Kasumi-1 (cell line): ENCODE results near the gene PDK2.

Experiments
- DNase-seq, 2 experiments: peaks; one replicate each; lab custom pipeline; 2025; lab: John Stamatoyannopoulos, UW

PDK2 gene

DNA sequence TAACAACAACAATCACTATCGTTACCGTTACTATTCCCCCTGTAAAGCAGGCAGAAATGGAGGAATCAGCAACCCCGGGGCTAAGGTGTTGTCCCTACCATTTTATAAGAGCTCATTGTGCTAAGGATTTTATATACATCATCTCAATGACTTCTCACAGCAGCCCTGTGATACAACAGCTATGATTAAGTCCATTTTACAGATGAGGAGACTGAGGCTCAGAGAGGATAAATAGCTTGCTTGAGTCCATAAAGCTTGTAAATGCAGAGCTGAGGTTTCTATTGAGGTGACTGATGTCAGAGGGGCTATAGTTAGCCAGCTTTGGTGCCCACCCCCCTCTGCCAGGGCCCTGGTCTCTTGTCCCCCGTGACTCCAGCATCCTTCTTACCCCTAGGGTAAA lies 16.7 kb upstream of the PDK2 start:
- DNase-seq, result no peak

DNA sequence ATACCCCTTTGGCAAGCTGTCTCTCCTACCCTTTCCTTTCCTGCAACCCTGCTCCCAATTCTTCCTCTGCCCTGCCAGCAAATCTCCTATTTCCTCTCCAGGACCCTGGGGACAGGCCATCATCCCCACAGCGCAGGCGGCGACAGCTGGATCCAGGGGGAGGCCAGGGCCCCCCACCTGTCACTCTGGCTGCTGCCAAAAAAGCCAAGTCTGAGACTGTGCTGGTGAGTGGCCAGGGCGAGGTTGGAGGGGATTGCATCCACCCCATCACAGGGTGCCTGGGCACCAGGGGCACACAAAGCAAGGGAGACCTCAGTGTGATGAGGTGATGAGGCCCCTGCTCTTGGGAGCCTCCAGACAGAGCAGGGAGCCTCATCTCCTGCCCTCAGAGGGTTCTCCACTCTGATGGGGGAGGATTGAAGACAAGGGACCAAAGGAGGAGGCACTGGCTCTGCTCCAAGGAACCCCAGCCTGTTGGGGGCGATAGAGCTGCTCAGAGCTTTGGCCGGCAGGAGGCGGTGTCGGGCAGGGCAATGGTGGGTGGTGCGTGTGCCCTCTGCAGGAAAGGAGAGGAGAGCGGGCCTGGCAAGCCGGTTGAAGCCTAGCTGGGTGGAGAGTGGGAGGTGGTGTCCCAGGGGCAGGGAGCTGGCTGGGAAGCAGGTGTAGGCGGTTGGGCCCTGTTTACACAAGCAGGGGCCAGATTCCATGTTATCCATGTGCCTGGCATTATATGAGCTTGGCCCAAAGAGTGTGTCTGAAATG lies 15.6 kb upstream of the PDK2 start:
- DNase-seq, result peak; percentile 72 to 79

GRCh38 chr17:50080096-50080480 lies 15.1 kb upstream of the PDK2 start:
- DNase-seq, result no peak

GRCh38 chr17:50080827-50081226 lies 14.3 kb upstream of the PDK2 start:
- no peak for DNase-seq

GRCh38 chr17:50081757-50082156 lies 13.4 kb upstream of the PDK2 start:
- DNase-seq, result no peak

DNA sequence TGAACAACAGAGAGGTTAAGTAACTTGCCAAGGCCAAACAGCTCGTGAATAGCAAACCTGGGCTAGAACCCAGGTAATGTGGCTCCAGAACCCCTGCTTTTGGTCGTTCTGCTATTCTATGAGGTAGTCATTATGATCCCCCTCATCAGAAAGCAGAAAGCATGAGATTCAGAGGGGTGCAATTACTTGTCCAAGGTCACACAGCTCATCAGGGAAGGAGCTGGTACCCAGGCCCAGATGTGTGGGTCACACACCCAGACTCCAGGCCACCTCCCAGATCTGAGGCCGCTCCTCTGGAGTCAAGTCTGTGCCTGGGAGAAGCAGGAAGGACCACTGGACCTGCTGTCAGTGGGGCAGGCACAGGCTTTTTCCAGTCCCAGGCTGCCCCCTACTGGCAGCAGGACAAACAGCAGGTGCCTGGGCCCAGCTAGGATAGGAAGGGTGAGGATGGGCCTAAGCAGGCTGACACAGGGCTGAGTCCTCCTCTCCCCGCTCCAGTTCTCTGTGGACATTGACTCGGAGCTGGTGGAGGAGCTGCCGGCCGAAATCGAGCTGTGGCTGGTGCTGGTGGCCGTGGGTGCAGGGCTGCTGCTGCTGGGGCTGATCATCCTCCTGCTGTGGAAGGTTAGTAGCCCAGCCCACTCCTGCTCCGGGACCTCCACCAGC lies 7.8 kb upstream of the PDK2 start:
- DNase-seq, result peak; percentile 77 to 92

- no peak for DNase-seq
Measured at GRCh38 chr17:50087912-50088405, 7.2 kb upstream of the PDK2 start.

DNA sequence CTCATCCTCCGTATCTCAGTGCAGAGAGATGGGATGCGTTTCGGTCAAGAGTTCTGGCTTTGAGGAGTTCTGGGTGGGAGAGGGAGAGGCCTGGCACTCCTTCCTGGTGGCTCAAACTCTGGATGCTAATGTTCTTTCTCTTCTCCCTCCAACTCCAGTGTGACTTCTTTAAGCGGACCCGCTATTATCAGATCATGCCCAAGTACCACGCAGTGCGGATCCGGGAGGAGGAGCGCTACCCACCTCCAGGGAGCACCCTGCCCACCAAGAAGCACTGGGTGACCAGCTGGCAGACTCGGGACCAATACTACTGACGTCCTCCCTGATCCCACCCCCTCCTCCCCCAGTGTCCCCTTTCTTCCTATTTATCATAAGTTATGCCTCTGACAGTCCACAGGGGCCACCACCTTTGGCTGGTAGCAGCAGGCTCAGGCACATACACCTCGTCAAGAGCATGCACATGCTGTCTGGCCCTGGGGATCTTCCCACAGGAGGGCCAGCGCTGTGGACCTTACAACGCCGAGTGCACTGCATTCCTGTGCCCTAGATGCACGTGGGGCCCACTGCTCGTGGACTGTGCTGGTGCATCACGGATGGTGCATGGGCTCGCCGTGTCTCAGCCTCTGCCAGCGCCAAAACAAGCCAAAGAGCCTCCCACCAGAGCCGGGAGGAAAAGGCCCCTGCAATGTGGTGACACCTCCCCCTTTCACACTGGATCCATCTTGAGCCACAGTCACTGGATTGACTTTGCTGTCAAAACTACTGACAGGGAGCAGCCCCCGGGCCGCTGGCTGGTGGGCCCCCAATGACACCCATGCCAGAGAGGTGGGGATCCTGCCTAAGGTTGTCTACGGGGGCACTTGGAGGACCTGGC lies 6.0 kb upstream of the PDK2 start:
- no peak for DNase-seq

- no peak for DNase-seq
Measured at GRCh38 chr17:50090071-50090470, 5.1 kb upstream of the PDK2 start.

DNA sequence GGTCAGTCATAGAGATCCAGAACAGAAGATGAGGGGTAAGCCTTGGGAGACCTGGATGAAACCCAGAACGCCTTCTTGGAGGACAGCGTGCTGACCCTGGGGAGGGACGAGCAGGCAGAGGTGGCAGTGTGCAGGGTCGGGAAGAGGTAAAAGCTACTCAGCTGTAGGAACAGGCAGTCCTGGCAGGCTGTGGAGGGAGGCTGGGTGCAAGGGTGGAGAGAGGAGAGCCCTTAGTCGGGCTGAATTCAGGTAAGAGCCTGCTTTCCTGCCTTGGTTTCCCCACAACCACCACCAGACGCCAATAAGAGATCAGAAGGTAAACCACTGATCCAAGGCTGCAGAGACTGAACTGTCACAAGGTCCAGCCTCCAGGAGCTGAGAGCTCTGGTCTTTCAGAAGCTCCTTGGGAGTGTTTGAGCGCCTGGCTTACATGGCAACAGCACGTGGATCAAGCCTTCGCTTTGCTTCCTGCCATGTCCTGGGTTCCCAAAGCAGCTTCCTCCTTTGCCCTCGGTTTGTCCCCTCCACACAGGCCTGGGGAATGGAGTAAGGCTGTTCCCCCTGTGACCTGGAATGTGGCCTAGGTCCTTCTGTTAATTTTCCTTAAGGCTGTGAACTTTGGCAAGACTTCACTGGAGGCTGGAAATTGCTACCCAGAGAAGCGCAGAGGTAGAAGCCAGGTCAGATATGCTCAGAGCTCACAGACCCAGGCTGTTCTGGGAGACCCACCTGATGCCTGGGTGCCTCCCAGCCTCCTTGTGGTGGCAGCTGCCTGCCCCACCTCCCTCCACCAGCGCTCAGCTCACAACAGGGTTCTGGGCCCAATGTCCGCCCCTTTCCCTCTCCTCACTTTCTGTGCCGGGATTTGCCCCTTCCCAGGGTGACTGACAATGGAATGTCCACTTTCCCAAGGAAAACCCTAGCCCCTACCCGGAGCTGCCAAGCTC lies 3.9 kb upstream of the PDK2 start:
- no peak for DNase-seq

DNA sequence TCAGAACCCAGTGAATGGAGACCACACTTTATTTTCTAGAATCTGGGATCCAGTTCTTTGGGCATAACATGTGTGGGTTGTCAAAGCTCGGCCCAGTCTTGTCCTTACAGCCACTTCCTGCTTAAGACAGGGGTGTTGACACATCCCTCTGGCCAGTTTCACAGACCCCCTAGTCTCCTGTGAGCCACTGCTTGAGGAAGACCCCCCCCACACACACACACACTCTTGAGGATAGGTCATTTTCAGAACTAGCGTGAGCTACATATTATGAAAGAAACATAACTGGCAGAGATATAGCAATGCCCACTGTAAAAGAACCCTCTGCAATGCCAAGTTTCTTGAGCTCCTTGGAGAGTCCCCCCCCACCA lies 3.2 kb upstream of the PDK2 start:
- DNase-seq, result no peak

GRCh38 chr17:50093246-50093645 lies 1.9 kb upstream of the PDK2 start:
- no peak for DNase-seq

GRCh38 chr17:50093807-50094206 lies 1.3 kb upstream of the PDK2 start:
- DNase-seq, result no peak

- peak; percentile 89 to 96 for DNase-seq
Measured at GRCh38 chr17:50094243-50094752, 853 bp upstream of the PDK2 start.

- DNase-seq, result peak in 1 of 2 experiments; percentile 55
Measured at GRCh38 chr17:50095626-50096037, 481 bp downstream of the PDK2 start.

- no peak for DNase-seq
Measured at GRCh38 chr17:50096092-50096491, 941 bp downstream of the PDK2 start.

DNA sequence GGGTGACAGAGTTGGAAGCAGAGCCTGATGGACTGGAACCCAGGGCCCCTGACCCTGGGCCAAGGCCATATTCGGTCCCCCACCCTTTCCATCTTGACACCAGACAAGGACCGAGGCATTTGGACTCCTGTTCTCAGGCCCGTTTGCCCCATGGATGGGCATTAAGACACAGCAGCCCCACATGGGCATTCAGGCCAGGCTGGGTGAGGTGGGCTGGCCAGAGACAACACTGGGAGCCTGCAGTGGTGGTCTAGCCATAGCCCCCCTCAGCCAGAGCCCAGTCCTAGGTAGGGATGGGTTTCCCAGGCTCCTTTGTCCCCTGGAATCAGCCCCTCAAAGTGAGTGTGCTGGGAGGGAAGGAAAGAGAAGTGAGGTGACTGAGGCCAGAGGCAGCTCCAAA lies 1.6 kb downstream of the PDK2 start:
- no peak for DNase-seq

DNA sequence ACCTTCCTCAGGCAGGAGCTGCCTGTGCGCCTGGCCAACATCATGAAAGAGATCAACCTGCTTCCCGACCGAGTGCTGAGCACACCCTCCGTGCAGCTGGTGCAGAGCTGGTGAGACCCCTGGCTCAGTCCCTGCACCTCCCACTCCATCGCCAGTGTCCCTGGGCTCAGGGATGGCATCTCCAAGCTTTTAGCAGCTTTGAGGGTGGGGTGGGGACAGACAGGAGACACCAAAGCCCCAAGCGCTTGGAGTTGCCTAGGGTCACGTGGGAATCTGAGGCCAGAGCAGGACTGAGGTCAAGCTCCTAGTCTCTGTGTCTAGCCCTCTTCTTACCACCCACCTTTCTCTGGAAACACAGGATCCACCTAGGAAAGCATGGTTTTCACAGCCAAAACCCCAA lies 2.3 kb downstream of the PDK2 start:
- no peak for DNase-seq

GRCh38 chr17:50097926-50098325 lies 2.8 kb downstream of the PDK2 start:
- no peak for DNase-seq

GRCh38 chr17:50098583-50098982 lies 3.4 kb downstream of the PDK2 start:
- no peak for DNase-seq

GRCh38 chr17:50099003-50099402 lies 3.9 kb downstream of the PDK2 start:
- DNase-seq, result no peak
